SK-N-SH (cell line): ENCODE results near the gene POLA2.

Source experiments
- EP300 ChIP-seq, 2 experiments: IDR thresholded peaks; 2 replicates each; pipeline versions ENCODE4 v1.4.0 to v1.6.1; 2012; ENCODE audit warnings: borderline replicate concordance in 1 of 2, low read depth in 1 of 2, low read length in 1 of 2
- NRF1 ChIP-seq: IDR thresholded peaks from 2 replicates; pipeline ENCODE4 v1.6.1; 2012; ENCODE audit warnings: low read depth, mild to moderate bottlenecking, low read length
- POLR2AphosphoS5 ChIP-seq: IDR thresholded peaks from 2 replicates; pipeline ENCODE4 v1.6.1; 2012; ENCODE audit warnings: low read depth, low read length
- RCOR1 ChIP-seq: fragments of 150-350 bp; IDR thresholded peaks from 2 replicates; pipeline ENCODE4 v1.6.1; 2017; ENCODE audit warnings: antibody characterized with exemption, low read length
- RXRA ChIP-seq: IDR thresholded peaks from 2 replicates; pipeline ENCODE4 v1.4.0; 2012; ENCODE audit warnings: low read depth, mild to moderate bottlenecking, borderline replicate concordance
- SIN3A ChIP-seq: IDR thresholded peaks from 2 replicates; pipeline ENCODE4 v1.6.1; 2012; ENCODE audit warnings: low read depth, mild to moderate bottlenecking, low read length, moderate library complexity, borderline replicate concordance
- TAF1 ChIP-seq: IDR thresholded peaks from 2 replicates; pipeline ENCODE4 v1.6.1; 2012; ENCODE audit warnings: low read depth, mild to moderate bottlenecking, low read length, moderate library complexity, borderline replicate concordance
- TCF12 ChIP-seq: IDR thresholded peaks from 2 replicates; pipeline ENCODE4 v1.4.0; 2012
- USF1 ChIP-seq: IDR thresholded peaks from 2 replicates; pipeline ENCODE4 v1.4.0; 2012; ENCODE audit warnings: low read depth, borderline replicate concordance
- TF ChIP-seq, protein P1 (sequence below): fragments of 200-600 bp; sonication (generic); IDR thresholded peaks from 2 replicates; pipeline ENCODE4 v1.6.1; 2017; ENCODE audit warnings: antibody characterized with exemption, mild to moderate bottlenecking, moderate library complexity
- TF ChIP-seq, protein P2 (sequence below): fragments of 150-350 bp; IDR thresholded peaks from 2 replicates; pipeline ENCODE4 v1.6.1; 2016; ENCODE audit warnings: mild to moderate bottlenecking, low read depth, low read length

- no peak for TF ChIP-seq NRF1
- no peak for TF ChIP-seq SIN3A
- TF ChIP-seq RXRA = no peak
- no peak for TF ChIP-seq TCF12
- TF ChIP-seq, protein P1, sequence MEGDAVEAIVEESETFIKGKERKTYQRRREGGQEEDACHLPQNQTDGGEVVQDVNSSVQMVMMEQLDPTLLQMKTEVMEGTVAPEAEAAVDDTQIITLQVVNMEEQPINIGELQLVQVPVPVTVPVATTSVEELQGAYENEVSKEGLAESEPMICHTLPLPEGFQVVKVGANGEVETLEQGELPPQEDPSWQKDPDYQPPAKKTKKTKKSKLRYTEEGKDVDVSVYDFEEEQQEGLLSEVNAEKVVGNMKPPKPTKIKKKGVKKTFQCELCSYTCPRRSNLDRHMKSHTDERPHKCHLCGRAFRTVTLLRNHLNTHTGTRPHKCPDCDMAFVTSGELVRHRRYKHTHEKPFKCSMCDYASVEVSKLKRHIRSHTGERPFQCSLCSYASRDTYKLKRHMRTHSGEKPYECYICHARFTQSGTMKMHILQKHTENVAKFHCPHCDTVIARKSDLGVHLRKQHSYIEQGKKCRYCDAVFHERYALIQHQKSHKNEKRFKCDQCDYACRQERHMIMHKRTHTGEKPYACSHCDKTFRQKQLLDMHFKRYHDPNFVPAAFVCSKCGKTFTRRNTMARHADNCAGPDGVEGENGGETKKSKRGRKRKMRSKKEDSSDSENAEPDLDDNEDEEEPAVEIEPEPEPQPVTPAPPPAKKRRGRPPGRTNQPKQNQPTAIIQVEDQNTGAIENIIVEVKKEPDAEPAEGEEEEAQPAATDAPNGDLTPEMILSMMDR = no peak
- no peak for TF ChIP-seq TAF1
- TF ChIP-seq, protein P2, sequence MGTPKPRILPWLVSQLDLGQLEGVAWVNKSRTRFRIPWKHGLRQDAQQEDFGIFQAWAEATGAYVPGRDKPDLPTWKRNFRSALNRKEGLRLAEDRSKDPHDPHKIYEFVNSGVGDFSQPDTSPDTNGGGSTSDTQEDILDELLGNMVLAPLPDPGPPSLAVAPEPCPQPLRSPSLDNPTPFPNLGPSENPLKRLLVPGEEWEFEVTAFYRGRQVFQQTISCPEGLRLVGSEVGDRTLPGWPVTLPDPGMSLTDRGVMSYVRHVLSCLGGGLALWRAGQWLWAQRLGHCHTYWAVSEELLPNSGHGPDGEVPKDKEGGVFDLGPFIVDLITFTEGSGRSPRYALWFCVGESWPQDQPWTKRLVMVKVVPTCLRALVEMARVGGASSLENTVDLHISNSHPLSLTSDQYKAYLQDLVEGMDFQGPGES = no peak
- TF ChIP-seq RCOR1 = no peak
- TF ChIP-seq POLR2AphosphoS5 = no peak
- no peak for TF ChIP-seq USF1
- no peak for TF ChIP-seq EP300 (IDR thresholded peaks at IDR 0.05; ENCODE audit: borderline replicate concordance in 1 of 2, low read depth in 1 of 2, low read length in 1 of 2)
Measured at GRCh38 chr11:65311170-65311678, 49.5 kb downstream of the POLA2 start.
